HG02798 (cell line): ENCODE data around the gene TBC1D4.
"Not testable (repeated sequence)": the region's sequence is repeated elsewhere in the genome, so short reads cannot be mapped to it uniquely, and the experiment has no call there.

ENCODE experiments used
- ATAC-seq: cut with Tn5 transposase; IDR thresholded peaks from one replicate; pipeline ENCODE4 v1.9.1; 2021; ENCODE audit warnings: mild to moderate bottlenecking; ENCODE audit not compliant: unreplicated experiment, poor library complexity

TBC1D4 gene

GRCh38 chr13:75334634-75335447 lies 147.1 kb downstream of the TBC1D4 start:
- ATAC-seq: no peak

GRCh38 chr13:75333103-75333502 lies 148.9 kb downstream of the TBC1D4 start:
- ATAC-seq: no peak

- no peak for ATAC-seq
Measured at GRCh38 chr13:75331792-75332349, 150.1 kb downstream of the TBC1D4 start.

- no peak for ATAC-seq
Measured at GRCh38 chr13:75330770-75331169, 151.2 kb downstream of the TBC1D4 start.

- no peak for ATAC-seq
Measured at GRCh38 chr13:75329723-75330122, 152.2 kb downstream of the TBC1D4 start.

GRCh38 chr13:75329097-75329496 lies 152.9 kb downstream of the TBC1D4 start:
- no peak for ATAC-seq

- no peak for ATAC-seq
Measured at GRCh38 chr13:75327135-75327510, 154.8 kb downstream of the TBC1D4 start.

- ATAC-seq: peak; percentile 93
Measured at GRCh38 chr13:75326173-75327134, 155.5 kb downstream of the TBC1D4 start.

GRCh38 chr13:75325711-75326110 lies 156.3 kb downstream of the TBC1D4 start:
- no peak for ATAC-seq

- no peak for ATAC-seq
Measured at GRCh38 chr13:75324413-75324940, 157.5 kb downstream of the TBC1D4 start.

GRCh38 chr13:75321084-75321483 lies 160.9 kb downstream of the TBC1D4 start:
- ATAC-seq: no peak

GRCh38 chr13:75319254-75319653 lies 162.7 kb downstream of the TBC1D4 start:
- ATAC-seq: no peak

- no peak for ATAC-seq
Measured at GRCh38 chr13:75318138-75318833, 163.7 kb downstream of the TBC1D4 start.

GRCh38 chr13:75316427-75316826 lies 165.5 kb downstream of the TBC1D4 start:
- ATAC-seq: no peak

GRCh38 chr13:75312884-75313520 lies 169.0 kb downstream of the TBC1D4 start:
- no peak for ATAC-seq

- ATAC-seq: no peak
Measured at GRCh38 chr13:75309981-75310580, 171.9 kb downstream of the TBC1D4 start.

- ATAC-seq: peak; percentile 40
Measured at GRCh38 chr13:75308222-75308621, 173.7 kb downstream of the TBC1D4 start.

- ATAC-seq: no peak
Measured at GRCh38 chr13:75307370-75307949, 174.5 kb downstream of the TBC1D4 start.

GRCh38 chr13:75306967-75307366 lies 175.0 kb downstream of the TBC1D4 start:
- ATAC-seq: not testable (repeated sequence)
